HG03196 (cell line): ENCODE data around the gene DGKD.

ENCODE experiments used
- ATAC-seq: cut with Tn5 transposase; IDR thresholded peaks from one replicate; pipeline ENCODE4 v1.9.1; 2021; ENCODE audit not compliant: unreplicated experiment

The DGKD gene

GRCh38 chr2:233471291-233472035 is 117.2 kb downstream of the DGKD start:
- ATAC-seq: no peak

GRCh38 chr2:233473386-233473791 is 119.1 kb downstream of the DGKD start:
- ATAC-seq: no peak

GRCh38 chr2:233473878-233474277 is 119.6 kb downstream of the DGKD start:
- no peak for ATAC-seq

GRCh38 chr2:233474308-233475160 is 120.2 kb downstream of the DGKD start:
- no peak for ATAC-seq

- no peak for ATAC-seq
Measured at GRCh38 chr2:233476063-233476410, 121.7 kb downstream of the DGKD start.

- no peak for ATAC-seq
Measured at GRCh38 chr2:233476651-233477547, 122.6 kb downstream of the DGKD start.

- no peak for ATAC-seq
Measured at GRCh38 chr2:233477548-233478433, 123.5 kb downstream of the DGKD start.

- ATAC-seq: no peak
Measured at GRCh38 chr2:233479616-233480489, 125.6 kb downstream of the DGKD start.

- no peak for ATAC-seq
Measured at GRCh38 chr2:233480490-233481202, 126.4 kb downstream of the DGKD start.

GRCh38 chr2:233481368-233482142 is 127.3 kb downstream of the DGKD start:
- no peak for ATAC-seq

GRCh38 chr2:233482616-233483015 is 128.3 kb downstream of the DGKD start:
- no peak for ATAC-seq

- ATAC-seq: no peak
Measured at GRCh38 chr2:233485726-233486125, 131.4 kb downstream of the DGKD start.

- ATAC-seq: no peak
Measured at GRCh38 chr2:233486357-233486756, 132.1 kb downstream of the DGKD start.

GRCh38 chr2:233486778-233487552 is 132.7 kb downstream of the DGKD start:
- no peak for ATAC-seq

- no peak for ATAC-seq
Measured at GRCh38 chr2:233487748-233488345, 133.6 kb downstream of the DGKD start.

GRCh38 chr2:233489143-233489542 is 134.8 kb downstream of the DGKD start:
- ATAC-seq: no peak

GRCh38 chr2:233489666-233490065 is 135.4 kb downstream of the DGKD start:
- no peak for ATAC-seq
